Stimulated activated CD8-positive, alpha-beta memory T cell treated with anti-CD3 and anti-CD28 coated beads, Interleukin-4, amount 100 ng/mL, for 24 hours (primary cell): Measurements from ENCODE around the gene KCND3.
"Not testable (repeated sequence)": the region's sequence is repeated elsewhere in the genome, so short reads cannot be mapped to it uniquely, and the experiment has no call there.

ENCODE experiments used
- DNase-seq: peaks from one replicate; pipeline ENCODE4 v3.0.0-alpha.2; 2020; ENCODE audit warnings: low read depth

The KCND3 gene

DNA sequence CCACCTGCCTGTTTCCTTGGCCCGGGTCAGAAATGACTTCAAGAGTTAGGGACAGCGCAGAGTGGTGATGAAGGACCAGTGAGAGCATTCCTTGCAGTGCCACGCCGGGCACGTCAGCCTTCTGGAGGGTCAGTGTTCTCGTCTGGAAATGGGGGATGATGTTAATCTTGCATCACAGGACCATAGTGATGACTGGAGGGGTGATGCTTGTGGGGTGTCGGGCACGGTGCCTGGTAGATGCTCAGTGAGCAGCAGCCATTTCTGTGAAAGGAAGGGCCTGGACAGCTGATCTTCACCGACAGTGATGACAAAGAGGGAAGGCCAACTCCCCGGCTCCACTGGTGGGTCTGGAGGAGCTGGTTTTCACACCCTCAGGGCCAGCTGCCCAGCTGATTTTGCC is 177.6 kb downstream of the KCND3 start:
- DNase-seq: no peak

DNA sequence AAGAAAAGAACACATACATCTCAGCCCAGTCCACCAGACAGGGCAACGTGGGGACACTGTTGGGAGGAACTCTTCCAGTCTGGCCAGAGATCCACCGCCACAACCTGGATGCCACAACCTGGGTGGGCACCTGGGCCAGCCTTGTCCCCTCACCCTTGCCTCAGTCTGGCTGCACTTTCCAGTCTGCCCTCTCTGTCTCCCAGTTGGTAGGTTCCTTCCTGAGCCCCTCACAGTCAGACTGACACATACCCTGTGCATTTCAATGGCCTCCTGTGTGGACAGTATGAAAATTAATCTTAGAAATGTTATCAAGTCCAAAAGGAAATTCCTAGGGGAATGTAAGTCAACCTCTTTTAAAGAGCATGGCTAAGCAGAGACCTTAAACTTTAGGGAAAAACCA is 184.2 kb downstream of the KCND3 start:
- no peak for DNase-seq

DNA sequence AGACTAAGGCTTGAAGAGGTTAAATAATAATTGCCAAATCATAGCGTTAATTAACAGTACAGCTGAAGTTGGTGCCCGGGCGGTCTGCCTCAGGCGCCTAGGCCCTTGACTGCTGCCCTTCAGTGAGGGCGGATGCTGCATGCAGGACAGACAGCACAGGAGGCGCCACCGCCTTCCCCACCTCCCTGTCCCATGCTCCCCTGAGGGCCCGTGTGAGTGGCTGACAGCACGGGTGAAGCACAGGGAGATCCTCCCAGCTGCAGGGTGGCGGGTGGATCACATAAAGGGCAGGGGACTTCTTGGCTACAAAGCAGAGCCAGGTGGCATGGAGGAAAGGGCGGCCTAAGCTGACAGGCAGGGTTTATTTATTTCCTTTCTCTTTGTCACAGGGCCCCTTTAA is 184.7 kb downstream of the KCND3 start:
- no peak for DNase-seq

DNA sequence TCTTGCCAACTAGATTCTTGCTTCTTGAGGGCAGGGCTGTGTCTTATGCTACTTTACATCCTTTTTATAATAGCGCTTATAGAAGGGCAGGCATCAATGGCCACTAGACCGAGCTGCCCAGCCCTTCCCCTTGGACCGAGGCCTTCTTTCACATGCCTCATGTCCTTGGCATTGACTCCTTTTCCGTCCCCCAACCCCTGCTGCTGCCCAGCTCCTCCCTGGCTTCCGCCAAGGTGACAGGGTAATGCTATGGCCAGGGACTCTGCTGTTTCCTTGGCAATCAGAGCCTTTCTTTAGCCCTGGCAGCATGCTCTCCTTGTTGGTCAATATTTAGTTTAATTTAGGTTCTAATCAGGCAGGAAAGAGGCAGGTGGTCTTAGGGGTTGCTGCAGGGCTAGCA is 185.5 kb downstream of the KCND3 start:
- no peak for DNase-seq

DNA sequence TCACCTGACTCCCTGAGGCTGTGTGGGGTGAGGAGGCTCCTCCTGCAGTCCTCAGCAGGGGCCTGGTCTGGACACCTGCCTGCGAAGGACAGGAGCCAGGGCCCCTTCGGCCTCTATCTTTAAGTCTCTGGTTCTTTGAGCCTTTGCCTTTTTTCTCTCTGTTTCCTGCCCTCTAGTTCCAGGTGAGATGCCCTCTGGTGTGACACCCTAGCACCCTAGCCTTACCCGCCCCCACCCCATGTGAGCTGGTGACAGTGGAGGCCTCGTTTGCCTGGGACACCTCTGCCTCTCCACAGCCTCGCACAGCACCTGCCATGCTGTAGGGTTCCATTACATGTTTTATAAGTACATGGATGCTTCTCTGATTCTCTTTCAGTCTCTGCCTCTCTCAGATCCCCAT is 186.5 kb downstream of the KCND3 start:
- DNase-seq: no peak

DNA sequence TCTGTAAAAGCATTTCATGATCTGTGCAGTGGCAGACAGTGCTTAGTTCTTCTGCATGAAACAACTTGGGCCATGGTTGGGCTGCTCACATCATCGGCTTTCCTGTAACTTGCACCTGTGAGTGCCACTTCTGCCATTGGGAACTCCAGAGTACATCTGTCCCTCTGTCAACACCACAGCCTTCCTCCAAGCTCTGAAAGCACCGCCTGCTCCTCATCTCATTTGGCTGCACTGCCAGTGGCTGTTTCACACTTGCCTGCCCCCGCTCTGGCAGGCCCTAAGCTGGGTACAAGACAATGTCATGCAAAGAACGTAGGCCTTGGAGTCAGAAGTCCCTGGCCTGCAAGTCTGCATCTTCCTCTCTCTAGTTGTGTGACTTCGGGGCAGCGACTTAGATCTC is 187.4 kb downstream of the KCND3 start:
- DNase-seq: no peak

DNA sequence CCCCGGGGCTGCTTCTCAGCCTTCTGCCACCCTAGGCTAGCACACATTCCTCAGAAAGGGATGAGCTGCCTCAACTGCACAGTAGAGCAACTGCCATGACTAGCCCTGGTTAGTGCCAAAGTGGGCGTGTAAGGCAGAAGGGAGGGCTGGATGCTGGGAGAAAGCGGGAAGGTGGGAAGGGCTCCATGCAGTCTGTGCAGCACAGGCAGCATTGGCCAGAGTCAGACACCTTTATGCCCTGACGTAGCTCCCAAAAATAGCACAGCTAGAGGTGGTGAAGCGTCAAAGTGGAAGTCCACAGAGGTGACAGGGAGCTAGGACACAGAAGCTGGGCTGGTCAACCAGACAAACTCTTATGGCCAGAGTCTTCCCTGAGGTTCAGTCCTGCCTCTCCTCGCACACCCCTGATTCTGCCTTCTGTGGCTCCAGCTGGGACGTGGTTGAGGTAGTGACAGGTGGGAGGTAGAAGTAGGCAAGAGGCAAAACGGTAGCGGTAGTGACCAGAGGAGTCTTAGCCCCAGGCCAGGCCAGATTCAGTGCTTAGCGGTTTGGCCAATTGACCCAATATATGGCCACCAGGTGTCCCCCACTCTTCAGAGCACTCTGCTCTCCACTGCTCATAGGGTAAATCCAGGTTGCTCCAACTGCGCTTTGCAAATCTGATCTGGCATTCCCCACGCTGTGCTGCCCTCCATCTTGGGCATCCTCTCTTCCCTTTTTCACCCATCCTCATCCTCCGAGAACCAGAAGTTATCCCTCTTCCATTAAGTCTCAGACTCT is 188.2 kb downstream of the KCND3 start:
- no peak for DNase-seq

DNA sequence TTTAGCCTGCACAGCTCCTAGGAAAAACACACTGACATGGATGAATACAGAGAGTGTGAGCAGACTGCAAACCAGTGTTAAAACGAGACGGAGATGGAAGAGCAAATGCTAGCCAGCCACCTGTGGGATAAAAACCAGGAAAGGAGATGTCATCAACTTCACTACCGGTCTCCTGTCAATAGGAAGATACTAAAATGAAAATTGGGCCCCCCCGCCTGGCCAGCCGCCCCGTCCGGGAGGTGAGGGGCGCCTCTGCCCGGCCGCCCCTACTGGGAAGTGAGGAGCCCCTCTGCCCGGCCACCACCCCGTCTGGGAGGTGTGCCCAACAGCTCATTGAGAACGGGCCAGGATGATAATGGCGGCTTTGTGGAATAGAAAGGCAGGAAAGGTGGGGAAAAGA is 189.7 kb downstream of the KCND3 start:
- not testable (repeated sequence) for DNase-seq

DNA sequence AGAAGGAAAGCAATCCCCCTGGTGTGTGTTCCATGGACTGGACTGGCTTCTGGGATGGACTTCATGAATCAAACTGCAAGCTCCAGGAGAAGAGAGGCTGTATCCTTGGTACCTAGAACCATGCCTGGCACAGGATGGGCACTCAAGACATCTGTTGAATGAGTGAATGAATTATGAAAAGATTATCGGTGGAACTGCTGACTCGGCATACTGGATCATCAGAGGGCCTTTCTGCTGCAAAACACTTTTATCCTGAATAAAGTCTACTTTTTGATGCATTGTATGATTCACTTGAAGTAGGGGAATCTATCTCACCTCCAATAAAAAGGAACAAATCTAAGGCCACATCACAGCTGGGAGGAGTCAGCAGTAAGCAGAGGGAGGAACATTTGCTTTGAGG is 190.9 kb downstream of the KCND3 start:
- DNase-seq: no peak

DNA sequence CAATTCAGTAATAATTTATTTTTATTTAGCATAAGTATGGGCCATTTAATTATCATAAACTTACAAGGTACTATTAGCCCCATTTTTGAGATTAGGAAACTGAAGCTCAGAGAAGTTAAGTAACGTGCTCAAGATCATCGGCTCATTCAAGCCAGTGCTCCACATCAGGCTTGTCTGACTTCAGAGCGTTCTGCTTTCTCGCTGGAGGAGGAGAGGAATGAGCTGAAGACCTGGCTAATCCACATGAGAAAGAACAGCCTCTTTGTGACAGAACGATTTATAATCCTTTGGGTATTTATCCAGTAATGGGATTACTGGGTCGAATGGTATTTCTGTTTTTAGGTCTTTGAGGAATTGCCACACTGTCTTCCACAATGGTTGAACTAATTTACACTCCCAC is 194.1 kb downstream of the KCND3 start:
- DNase-seq: no peak

DNA sequence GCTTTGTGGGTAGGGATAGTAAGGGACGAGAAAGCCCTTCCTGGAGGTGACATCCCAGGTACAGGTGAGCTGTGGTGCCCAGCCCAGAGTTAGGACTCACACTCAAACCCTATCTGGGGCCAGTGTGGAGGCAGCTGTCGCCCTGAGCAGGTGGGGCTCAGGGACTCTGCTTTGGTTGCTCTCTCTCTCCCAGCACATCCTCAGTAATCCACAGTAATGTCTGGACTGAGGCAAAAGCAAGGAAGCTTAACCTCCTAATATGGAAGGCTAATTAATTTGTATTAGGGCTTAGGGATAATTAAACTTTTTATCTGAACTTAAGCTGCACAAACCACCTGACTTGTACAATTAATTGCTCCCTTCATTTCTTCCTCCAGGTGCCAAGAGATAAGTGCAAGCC is 195.5 kb downstream of the KCND3 start:
- DNase-seq: no peak

DNA sequence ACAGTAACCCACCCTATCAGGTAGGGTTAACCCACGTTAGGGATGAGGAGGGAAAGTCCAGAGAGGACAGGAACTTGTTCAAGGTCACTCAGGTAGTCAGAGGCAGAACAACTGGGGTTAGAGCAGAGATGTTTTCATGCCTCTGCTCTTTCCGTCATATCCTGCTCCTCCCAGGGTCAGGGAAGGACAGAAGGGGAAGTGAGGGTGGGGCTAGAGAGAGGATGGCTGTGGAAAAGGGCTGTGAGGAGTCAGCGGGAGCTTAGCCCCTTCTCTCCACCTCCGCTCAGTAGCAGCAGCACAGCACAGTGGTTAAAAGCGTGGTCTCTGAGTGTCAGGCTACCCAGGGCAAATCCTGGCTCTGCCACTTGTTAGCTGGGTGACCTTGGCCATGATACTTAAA is 197.2 kb downstream of the KCND3 start:
- no peak for DNase-seq

DNA sequence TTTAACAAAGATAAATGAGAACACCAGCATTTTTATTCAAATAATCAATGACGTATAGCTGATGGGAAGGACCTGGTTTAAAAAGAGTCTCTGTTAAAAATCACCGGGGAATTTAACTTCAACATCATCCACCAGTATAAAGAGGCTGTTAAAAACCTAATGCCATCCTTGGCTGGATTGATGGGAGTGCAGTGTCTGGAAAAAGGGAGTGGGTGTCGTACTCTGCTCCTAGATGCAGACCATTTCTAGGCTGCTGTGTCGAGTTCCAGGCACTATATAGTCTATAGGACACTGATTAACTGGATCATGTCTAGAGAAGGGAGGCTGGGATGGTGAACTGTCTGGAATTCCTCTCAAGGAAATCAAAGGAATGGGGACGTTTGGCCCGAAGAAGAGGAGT is 197.7 kb downstream of the KCND3 start:
- DNase-seq: no peak

DNA sequence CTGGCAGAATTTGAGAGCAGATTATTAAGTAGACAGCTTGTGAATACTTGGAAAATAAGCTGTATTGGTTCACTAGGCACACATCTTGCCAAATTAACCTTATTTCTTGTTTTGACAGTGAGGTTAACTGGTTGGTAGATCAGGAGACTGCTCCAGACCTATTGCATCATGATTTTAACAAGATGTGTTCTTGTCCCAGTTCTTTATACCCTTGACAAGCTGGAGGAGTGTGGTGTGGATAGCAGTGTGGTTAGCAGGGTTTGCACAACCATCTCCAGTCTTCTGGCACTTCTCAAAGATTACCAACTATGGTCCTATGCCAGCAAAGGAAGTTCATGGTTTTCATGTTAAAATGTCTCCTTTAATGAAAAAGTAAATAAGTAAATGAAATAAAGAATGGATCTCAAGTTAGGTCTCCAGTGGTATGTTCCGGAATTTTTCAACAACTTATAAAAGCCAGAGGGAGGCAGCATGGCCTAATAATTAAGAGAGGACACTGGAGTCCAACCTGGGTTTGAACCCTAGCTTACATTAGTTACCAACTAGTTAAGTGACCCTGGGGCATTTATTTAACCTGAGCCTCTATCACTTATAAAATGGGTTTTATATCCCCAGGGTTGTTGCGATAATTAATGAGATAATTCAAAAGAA is 199.7 kb downstream of the KCND3 start:
- DNase-seq: no peak

DNA sequence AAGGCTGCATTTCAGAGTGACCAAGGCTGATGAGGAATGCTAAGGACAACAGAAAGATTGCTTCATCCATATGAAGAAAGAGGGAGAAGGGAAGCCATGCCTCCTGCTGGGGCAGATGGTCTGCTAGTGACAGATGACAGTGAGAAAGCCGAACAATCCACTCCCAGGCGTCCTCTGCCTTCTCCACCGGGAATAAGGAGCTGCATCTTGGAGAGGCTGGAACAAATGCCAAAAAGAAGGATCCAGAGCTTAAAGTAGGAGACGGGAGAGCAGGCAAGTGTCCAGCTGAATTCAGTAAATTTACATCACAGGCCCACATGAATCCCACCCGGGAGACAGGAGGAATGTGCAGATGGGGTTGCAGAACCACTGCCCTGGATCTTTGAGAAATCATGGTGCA is 200.3 kb downstream of the KCND3 start:
- DNase-seq: no peak

DNA sequence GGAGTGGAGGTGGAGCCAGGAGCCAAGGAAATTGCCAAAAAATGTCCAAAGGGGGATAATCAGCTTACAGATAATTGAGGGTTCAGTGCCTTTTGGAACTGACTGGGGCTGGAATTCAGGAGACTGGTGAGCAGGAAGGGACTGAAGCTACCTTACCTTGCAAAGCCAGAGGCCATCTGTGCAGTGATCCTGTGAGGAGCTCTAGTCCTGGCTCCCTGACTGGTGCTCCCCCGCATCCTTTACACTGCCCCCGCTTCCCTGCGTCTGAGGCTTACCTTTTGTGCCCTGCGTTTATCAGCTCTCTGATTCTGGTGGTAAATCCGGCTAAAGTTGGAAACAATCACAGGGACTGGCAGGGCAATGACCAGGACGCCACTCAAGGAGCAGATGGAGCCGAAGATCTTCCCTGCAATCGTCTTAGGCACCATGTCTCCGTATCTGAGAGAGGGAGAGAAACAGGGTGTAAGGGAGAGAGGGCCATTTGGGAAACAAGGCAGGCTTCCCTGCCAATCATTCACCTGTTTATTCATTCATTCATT is 202.7 kb downstream of the KCND3 start:
- no peak for DNase-seq

DNA sequence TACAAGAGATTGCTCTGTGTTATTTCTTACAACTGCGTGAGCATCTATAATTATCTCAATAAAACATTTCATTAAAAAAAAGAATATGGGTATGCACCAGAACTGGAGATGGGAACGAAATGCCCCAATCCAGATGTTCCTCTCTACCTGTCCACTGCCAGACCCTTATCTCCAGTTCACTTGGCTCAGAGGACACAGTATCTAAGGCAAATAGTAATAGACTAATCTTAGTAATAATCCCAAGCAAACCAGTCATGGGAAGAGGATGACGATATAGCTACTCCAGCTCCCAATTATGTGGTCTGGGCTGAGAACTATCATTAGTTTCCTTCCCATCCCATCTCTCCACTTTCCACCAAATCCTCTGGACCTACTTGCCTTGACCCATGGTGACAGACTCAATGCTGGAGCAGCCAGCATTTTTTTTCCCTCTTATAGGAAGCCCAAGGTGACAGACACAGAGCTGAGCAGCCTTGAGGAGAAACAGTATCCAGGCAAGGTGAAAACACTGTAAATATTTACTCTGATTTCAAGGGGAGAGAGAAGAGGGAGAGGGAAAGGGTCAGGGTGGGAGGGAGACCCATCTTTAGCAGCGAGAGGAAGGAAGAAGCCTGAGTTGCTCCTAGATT is 205.1 kb downstream of the KCND3 start:
- no peak for DNase-seq

DNA sequence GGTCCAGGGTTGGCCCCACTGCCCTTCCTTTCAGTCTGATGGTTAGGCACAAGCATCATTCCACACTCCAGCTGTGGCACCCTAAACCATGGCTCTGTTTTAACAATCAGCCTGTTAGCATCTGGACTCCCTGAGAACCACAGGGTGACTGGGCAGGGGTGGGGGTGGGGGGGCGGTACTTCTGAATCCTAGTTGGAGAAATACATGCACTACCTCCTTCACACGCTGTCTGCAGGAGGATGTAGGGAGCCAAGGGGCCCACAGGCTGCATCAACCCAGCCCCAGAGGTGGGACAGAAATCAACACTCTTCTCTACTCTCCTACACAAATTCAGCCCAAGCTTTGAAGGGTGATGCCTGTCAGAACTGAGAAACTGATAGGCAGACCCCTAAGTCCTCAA is 209.9 kb downstream of the KCND3 start:
- no peak for DNase-seq

DNA sequence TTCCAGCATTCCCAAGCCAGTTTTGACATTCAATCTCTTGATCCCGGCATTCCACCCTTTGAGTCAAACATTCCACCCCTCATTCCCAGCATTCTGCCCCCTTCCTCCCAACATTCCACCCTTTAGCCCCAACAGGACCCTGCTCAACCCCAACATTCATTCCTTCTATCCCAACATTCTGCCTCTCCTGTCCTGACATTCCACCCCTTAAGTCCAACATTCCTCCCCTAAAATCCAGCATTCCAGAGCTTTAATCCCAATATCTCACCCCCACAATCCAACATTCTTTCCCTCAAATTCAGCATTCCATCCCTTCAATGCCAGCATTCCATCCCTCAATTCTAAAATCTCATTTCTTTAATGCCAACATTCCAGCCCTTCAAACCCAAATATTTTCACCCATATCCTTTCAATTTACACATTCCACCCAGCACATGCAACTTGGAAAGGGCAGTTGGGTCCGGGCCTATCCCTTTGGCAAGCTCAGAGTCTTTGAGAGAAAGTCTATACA is 210.9 kb downstream of the KCND3 start:
- no peak for DNase-seq

DNA sequence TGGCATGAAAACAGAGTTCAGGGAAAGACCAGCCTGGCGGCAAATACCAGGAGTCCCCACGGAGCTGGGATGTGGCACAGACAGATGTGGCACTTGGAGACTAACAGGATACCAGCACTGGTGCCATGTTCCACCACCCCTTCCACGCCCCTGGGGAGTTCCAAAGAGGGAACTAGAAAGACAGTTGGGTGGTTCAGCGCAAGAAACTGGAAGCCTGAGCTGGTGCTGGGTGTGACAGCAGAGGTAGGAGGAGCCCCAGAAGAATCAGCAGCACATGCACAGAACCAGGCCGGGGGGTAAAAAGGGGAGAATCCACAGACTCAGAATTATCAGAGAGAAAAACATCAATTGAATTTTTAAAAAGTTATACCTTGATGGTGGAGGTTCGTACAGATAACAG is 211.4 kb downstream of the KCND3 start:
- no peak for DNase-seq

DNA sequence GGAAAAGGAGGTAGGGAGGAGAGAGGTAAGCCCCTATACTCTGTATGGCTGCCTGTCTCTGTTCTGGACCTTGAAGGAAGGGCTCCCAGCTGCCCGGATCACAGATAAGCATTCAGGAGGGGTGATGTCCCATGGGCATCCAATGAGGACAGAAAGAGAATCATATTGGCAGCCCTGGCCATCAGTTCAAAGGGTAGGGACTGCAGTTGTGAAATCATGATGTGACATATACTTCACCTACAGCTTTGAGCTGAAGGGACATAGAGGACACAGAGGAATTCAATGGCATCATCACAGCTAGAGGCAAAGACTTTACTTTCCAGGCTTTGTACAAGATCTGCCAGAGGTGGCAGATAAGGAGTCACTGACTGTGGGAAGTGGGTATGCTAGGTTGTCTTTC is 212.2 kb downstream of the KCND3 start:
- no peak for DNase-seq

DNA sequence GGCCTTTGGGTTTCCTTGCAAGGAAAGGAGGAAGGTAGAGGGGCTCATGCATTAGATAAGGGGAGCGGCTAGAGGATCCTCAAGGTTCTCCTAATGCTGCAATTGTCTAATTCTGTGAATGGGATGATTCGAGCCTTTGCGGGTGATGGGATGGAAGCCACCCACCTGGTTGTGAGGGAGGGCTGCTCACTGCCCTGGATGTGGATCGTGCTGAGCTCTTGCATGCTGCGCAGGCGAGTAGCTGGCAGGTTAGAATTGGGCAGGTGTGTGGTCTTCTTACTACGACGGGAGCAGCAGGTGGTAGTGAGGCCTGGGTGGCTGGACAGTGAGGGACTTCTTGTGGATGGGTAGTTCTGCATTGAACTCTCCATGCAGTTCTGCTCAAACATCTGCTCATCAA is 212.6 kb downstream of the KCND3 start:
- no peak for DNase-seq

DNA sequence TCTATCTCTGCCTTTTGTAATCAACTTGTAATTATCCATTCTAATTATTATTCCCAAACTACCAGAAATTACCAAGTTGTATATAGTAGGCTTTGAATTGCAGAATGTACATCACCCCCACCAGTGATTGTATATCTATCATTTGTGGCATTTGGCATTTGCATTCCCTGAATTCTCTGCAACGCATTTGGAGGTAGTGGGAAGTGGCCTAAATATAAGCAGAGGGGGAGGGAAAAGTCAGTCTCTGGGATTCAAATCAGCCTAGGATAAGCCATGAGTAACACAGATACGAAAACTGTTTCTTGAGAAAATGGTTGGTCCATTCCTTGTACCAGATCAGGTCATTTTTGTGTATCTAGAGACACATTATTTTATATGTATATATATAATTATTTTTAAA is 213.1 kb downstream of the KCND3 start:
- DNase-seq: no peak
